Body of pancreas (tissue), 4 donors: ENCODE results near the gene CAPG. TPM values are rescaled to one million over a fixed set of nuclear protein-coding genes. Genes with fewer than 3 reads are reported as not detected.

Experiments used
- ATAC-seq: fragments of 150-250 bp; one replicate; pipeline ENCODE4 v1.9.1; 2016
- DNase-seq, 4 donors: peaks; one replicate each; pipeline ENCODE4 v3.0.0-alpha.2; 2019
- H3K27ac ChIP-seq, 4 donors: fragments of 200-600 bp; sonication (generic); 1 replicate in 3 of 4; 2 replicates in 1 of 4; pipeline versions ENCODE4 v1.5.1 to v1.6.1; 2016 to 2019; ENCODE audit warnings: mild to moderate bottlenecking in 1 of 4, mixed read lengths in 1 of 4, moderate library complexity in 1 of 4
- H3K27me3 ChIP-seq, 2 donors: fragments of 200-600 bp; sonication (generic); one replicate each; pipeline ENCODE4 v1.6.0; 2016; ENCODE audit warnings: mild to moderate bottlenecking in 1 of 2
- H3K36me3 ChIP-seq, 2 donors: fragments of 200-600 bp; sonication (generic); replicated peaks in 1 of 2; 2 replicates each; pipeline ENCODE4 v1.5.1; 2016; ENCODE audit warnings: low read depth in 2 of 2; ENCODE audit not compliant: insufficient read depth in 1 of 2
- H3K4me1 ChIP-seq: fragments of 200-600 bp; sonication (generic); one replicate; pipeline ENCODE4 v1.6.0; 2016
- H3K4me3 ChIP-seq, 2 donors: fragments of 200-600 bp; sonication (generic); 1 replicate in 1 of 2; 2 replicates in 1 of 2; pipeline ENCODE4 v1.5.1; 2016 to 2019
- H3K9me3 ChIP-seq, 3 donors: fragments of 200-600 bp; sonication (generic); 1 replicate in 2 of 3; 2 replicates in 1 of 3; pipeline ENCODE4 v1.5.1; 2016
- CTCF ChIP-seq, 7 experiments: fragments of 450-650 bp in 4 of 7; fragments of 200-600 bp in 3 of 7; sonication (generic) in 3 of 7; IDR thresholded peaks; one replicate each; pipeline ENCODE4 v1.5.1; 2016 to 2019; ENCODE audit warnings: antibody characterized with exemption in 7 of 7
- POLR2A ChIP-seq, 3 donors: fragments of 450-650 bp; IDR thresholded peaks; one replicate each; pipeline ENCODE4 v1.6.1; 2016; ENCODE audit warnings: antibody characterized with exemption in 3 of 3, mild to moderate bottlenecking in 2 of 3
- WGBS, 2 donors: methylation state at CpG; one replicate each; pipeline ENCODE4 v1.1.5; 2017; 5-methylcytosine and 5-hydroxymethylcytosine counted together
- intact Hi-C: fragments of 100-400 bp; cut with DNase I; formaldehyde crosslinking; loops from one replicate; pipeline ENCODE4 v1.15.1; 2023
- total RNA-seq, 2 donors: library from RNA; depleted of rRNA; stranded (reverse); fragments of >200 nt; gene quantifications; one replicate each; pipeline ENCODE4 v1.1.0, GENCODE V29; 2016

The CAPG gene
- total RNA-seq, 2 donors from 2014 or later = 26.0 to 35.0 TPM

GRCh38 chr2:85421260-85422071 lies 11.3 kb upstream of the CAPG start:
- no peaks in the 10 kb centered on the region for H3K36me3 ChIP-seq
- TF ChIP-seq POLR2A (IDR thresholded peaks at IDR 0.05) (peak in 1 of 3 donors; percentile 40), CTCF (IDR thresholded peaks at IDR 0.05) (no peak)
- DNase-seq = peak; percentile 89 to 92 (median 90)
- H3K27me3 ChIP-seq = no peaks in the 10 kb centered on the region
- H3K9me3 ChIP-seq = peaks cover 0 to 2% (median 0%) of the 10 kb centered on the region in 3 donors
- 14% methylated on average over 13 of the region's 13 CpGs for WGBS, 2 donors
- peaks cover 83% of the 10 kb centered on the region for H3K4me1 ChIP-seq
- intact Hi-C loops = loop anchor here (5.0 kb wide), 1 partner anchor 131 kb away; no protein-coding TSS in a partner anchor
- H3K27ac ChIP-seq = peak overlapping the region; percentile 91 to 96 (median 94)
- ATAC-seq = peak; percentile 77
- no peak overlapping the region for H3K4me3 ChIP-seq

- no peaks in the 10 kb centered on the region for H3K27me3 ChIP-seq
- H3K4me1 ChIP-seq = peaks cover 75% of the 10 kb centered on the region
- intact Hi-C loops = loop anchor here (5.0 kb wide), 1 partner anchor 132 kb away; no protein-coding TSS in a partner anchor
- no peak overlapping the region for H3K4me3 ChIP-seq
- ATAC-seq (peak; percentile 82), DNase-seq (peak; percentile 96 to 98 (median 98))
- H3K9me3 ChIP-seq = peaks cover 0 to 2% (median 0%) of the 10 kb centered on the region in 3 donors
- no peaks in the 10 kb centered on the region for H3K36me3 ChIP-seq
- TF ChIP-seq POLR2A (IDR thresholded peaks at IDR 0.05) (peak in 2 of 3 donors; percentile 72 to 73), CTCF (IDR thresholded peaks at IDR 0.05) (peak; percentile 97 to 100 (median 100))
- peak overlapping the region; percentile 91 to 96 (median 94) for H3K27ac ChIP-seq
- WGBS, 2 donors = 5 to 6% methylated on average over 17 to 22 of the region's 22 CpGs
Measured at GRCh38 chr2:85420536-85421259, 10.5 kb upstream of the CAPG start.

GRCh38 chr2:85419009-85419675 lies 9.0 kb upstream of the CAPG start:
- H3K4me1 ChIP-seq = peaks cover 67% of the 10 kb centered on the region
- no peaks in the 10 kb centered on the region for H3K27me3 ChIP-seq
- peak overlapping the region; percentile 49 to 70 for H3K4me3 ChIP-seq
- DNase-seq = no peak
- H3K36me3 ChIP-seq = no peaks in the 10 kb centered on the region
- no peak for ATAC-seq
- no peak for TF ChIP-seq POLR2A (IDR thresholded peaks at IDR 0.05)
- TF ChIP-seq CTCF (IDR thresholded peaks at IDR 0.05) = no peak
- intact Hi-C loops = no loop called here
- H3K27ac ChIP-seq = peak overlapping the region; percentile 78 to 96 (median 94)
- 32 to 34% methylated on average over 14 to 17 of the region's 17 CpGs for WGBS, 2 donors
- no peaks in the 10 kb centered on the region for H3K9me3 ChIP-seq

GRCh38 chr2:85418132-85419008 lies 8.2 kb upstream of the CAPG start, which contains the start of gene SH2D6:
SH2D6 (plus strand) TSS chr2:85418714; CDS start chr2:85429466, 10,752 bp downstream.
- intact Hi-C loops = no loop called here
- Histone ChIP-seq H3K4me3 (peak within 1 kb of the TSS; percentile 49 to 70), H3K36me3 (no peaks in the 10 kb centered on the region), H3K4me1 (peaks cover 67% of the 10 kb centered on the region), H3K27ac (peak within 1 kb of the TSS; percentile 78 to 96 (median 94)), H3K9me3 (no peaks in the 10 kb centered on the region), H3K27me3 (no peaks in the 10 kb centered on the region)
- ATAC-seq (peak; percentile 45), DNase-seq (peak; percentile 82 to 84 (median 82))
- WGBS, 2 donors = 8% methylated on average over 47 of the region's 57 CpGs; no CpG with 5 or more reads in 1 of the 2 donors
- TF ChIP-seq POLR2A (IDR thresholded peaks at IDR 0.05) = peak in 2 of 3 donors; percentile 70 to 72
- TF ChIP-seq CTCF (IDR thresholded peaks at IDR 0.05) = no peak
